LoVo (cell line): ENCODE results near the gene CGREF1.
"Not testable (repeated sequence)": the region's sequence is repeated elsewhere in the genome, so short reads cannot be mapped to it uniquely, and the experiment has no call there.

Source experiments
- DNase-seq: peaks from one replicate; pipeline ENCODE4 v3.0.0-alpha.2; 2016; ENCODE audit warnings: low spot score

Gene CGREF1

GRCh38 chr2:27137322-27137935 lies 18.5 kb upstream of the CGREF1 start:
- DNase-seq = no peak

- no peak for DNase-seq
Measured at GRCh38 chr2:27136751-27137150, 17.8 kb upstream of the CGREF1 start.

- DNase-seq = no peak
Measured at GRCh38 chr2:27135478-27135955, 16.6 kb upstream of the CGREF1 start.

DNA sequence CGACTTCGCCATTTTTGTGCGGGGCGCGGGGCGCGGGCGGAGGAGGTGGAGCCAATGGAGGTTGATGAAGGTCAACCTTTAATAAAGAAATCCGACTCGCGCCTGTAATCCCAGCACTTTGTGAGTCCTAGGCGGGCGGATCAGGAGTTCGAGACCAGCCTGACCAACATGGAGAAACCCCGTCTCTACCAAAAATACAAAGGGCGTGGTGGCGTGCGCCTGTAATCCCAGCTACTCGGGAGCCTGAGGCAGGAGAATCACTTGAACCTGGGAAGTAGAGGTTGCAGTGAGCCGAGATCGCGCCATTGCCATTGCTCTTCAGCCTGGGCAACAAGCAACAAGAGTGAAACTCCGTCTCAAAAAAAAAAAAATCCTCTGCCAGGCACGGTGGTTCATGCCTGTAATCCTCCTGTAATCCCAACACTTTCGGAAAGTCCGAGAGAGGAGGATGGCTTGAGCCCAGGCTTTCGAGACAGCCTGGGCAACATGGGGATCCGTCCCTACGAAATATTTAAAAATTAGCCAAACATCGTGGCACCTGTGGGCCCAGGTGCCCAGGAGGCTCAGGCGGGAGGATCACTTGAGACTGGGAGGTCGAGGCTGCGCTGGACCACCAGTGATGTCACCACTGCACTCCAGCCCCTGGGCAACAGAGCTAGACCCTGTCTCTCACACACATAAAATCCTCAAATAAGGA lies 16.0 kb upstream of the CGREF1 start:
- no peak for DNase-seq

DNA sequence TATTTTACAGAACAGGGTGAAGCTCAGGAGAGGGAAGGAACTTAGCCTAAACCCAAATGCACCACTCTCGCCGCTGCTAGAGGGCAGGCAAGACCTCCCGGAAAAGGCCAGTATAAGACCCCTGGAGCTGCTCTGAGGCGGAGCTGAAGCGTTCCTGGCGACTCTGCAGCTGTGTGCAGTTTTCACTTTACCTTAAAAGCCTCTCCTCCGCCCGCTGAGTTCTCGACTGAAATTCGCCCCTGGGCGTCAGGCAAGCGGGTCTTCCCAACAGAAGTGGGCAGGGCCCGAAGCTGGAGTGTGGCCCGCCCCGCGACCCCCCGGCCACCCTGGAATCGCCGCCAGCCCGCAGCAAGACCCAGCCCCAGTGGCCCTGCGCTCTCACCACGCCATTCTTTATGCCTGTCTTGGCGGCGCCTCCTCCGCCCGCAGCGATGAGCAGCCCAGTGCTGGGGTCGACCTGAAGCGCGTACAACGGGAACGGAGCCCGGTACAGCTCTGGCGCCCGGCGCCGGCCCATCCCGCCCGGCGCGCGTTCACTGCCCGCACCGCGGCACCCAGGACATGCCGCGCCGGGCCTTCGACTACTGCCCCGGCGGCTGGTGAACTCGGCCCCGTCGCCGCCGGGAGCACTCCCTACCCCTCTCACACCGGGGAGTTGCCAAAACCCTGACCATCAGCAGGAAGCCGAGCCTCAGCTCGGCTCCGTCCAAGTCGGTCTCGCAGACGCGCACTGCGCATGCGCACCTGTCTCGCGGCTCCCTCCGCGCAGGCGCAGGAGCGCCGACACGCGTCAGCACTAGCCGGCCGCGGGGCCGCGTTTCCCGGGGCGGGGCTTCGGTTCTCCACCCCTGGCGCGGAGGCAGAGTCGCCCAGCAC lies 15.2 kb upstream of the CGREF1 start, which contains the start of gene PREB:
PREB (minus strand) TSS at position 732 of the 876 bp plus-strand sequence; CDS start at position 517, 215 bp downstream.
- peak; percentile 99 for DNase-seq

GRCh38 chr2:27133195-27133875 lies 14.4 kb upstream of the CGREF1 start:
- no peak for DNase-seq

GRCh38 chr2:27131429-27131828 lies 12.5 kb upstream of the CGREF1 start:
- DNase-seq = no peak

GRCh38 chr2:27130396-27130795 lies 11.5 kb upstream of the CGREF1 start:
- no peak for DNase-seq

DNA sequence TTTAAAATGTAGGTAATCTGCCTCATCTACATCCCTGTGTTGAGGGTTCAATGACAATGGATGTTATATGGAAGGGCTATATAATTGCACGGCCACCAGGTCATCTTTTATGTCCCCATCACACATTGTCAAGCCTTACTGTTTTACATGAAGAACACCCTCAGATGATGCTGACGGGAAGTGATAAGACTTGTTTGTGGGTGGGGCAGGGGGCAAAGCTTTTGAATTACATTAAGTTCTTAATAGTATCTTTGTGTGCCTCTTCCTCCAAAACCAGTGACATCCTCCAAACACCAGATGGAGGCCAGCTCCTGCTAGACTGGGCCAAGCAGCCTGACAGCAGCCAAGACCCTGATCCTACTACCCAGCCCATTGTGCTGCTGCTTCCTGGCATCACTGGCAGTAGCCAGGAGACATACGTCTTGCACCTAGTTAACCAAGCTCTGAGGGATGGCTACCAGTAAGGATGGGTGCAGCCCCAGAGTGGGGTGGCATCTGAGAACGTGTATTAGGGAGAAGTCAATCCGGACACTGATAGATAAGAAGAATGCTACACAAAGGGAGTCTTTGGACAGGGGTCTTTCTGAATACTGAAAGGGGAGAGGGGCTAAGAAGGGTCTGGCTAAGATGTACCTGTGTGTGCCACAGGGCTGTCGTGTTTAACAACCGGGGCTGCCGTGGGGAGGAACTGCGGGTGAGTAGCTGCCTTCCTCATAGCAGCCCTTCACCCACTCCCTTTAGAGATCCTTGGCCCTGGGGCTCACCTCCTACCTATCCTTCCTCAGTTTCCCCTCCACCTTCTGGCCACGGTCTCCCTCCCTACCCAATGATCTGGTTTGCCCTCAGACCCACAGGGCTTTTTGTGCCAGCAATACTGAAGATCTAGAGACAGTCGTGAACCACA lies 10.0 kb upstream of the CGREF1 start:
- no peak for DNase-seq

- DNase-seq = no peak
Measured at GRCh38 chr2:27127883-27128667, 9.1 kb upstream of the CGREF1 start.

- DNase-seq = no peak
Measured at GRCh38 chr2:27126252-27126710, 7.4 kb upstream of the CGREF1 start.

- DNase-seq = no peak
Measured at GRCh38 chr2:27125104-27125503, 6.2 kb upstream of the CGREF1 start.

GRCh38 chr2:27123302-27124150 lies 4.6 kb upstream of the CGREF1 start, which contains the start of gene ABHD1:
ABHD1 (plus strand) TSS chr2:27123815; CDS start chr2:27123949, 134 bp downstream.
- DNase-seq = peak; percentile 63

DNA sequence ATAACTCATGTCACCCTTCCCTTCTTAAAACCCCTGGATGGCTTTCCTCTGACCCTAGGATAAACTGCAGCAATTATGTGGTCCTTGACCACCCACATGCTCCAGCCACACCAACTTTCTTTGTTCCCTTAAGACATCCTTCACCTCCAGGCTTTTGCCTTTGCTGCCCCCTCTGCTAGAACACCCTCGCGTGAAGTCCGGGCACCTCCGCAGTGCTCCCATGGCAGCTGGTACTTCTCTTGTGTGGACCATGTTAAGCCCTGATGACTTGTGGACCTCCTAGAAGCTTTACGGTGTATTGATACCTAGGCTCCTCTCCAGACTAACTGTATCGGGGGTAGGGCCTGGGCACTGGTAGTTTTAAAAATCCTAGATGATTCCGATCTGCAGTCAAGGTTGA lies 3.9 kb upstream of the CGREF1 start:
- no peak for DNase-seq

- no peak for DNase-seq
Measured at GRCh38 chr2:27121906-27122305, 3.0 kb upstream of the CGREF1 start.

GRCh38 chr2:27119330-27119670 lies 372 bp upstream of the CGREF1 start:
- DNase-seq = not testable (repeated sequence)

- no peak for DNase-seq
Measured at GRCh38 chr2:27117995-27118524, 868 bp downstream of the CGREF1 start.

GRCh38 chr2:27115519-27115918 lies 3.4 kb downstream of the CGREF1 start:
- no peak for DNase-seq
